Cardiac fibroblast (primary cell): ENCODE measurements around the gene LRAT.

ENCODE experiments used
- DNase-seq, 2 donors: peaks; one replicate each; pipeline versions ENCODE4 v3.0.0 to v3.0.0-alpha.2; 2010; ENCODE audit warnings: low read depth in 2 of 2
- H3K4me3 ChIP-seq, 2 donors: replicated peaks in 1 of 2; 1 replicate in 1 of 2; 2 replicates in 1 of 2; pipeline ENCODE4 v1.5.1; 2011; ENCODE audit warnings: low read depth in 2 of 2, low read length in 2 of 2, mild to moderate bottlenecking in 2 of 2, moderate library complexity in 1 of 2
- CTCF ChIP-seq: IDR thresholded peaks from one replicate; pipeline ENCODE4 v1.5.1; 2011; ENCODE audit warnings: low read depth, mild to moderate bottlenecking, low read length, inconsistent platforms

LRAT gene

GRCh38 chr4:154744341-154744926 is 634 bp downstream of the LRAT start:
- no peak for TF ChIP-seq CTCF
- DNase-seq: no peak
- H3K4me3 ChIP-seq: no peak overlapping the region

GRCh38 chr4:154757713-154758112 is 13.9 kb downstream of the LRAT start:
- DNase-seq: no peak
- no peak overlapping the region for H3K4me3 ChIP-seq
- no peak for TF ChIP-seq CTCF

GRCh38 chr4:154760895-154761294 is 17.1 kb downstream of the LRAT start:
- TF ChIP-seq CTCF: no peak
- H3K4me3 ChIP-seq: no peak overlapping the region

GRCh38 chr4:154778264-154778663 is 34.5 kb downstream of the LRAT start:
- TF ChIP-seq CTCF: no peak
- no peak overlapping the region for H3K4me3 ChIP-seq
- no peak for DNase-seq

More at GRCh38 chr4:154760895-154761294, 17.1 kb downstream of the LRAT start:
- no peak for DNase-seq

GRCh38 chr4:154779362-154779947 is 35.7 kb downstream of the LRAT start:
- DNase-seq: peak; percentile 63 to 72
- no peak overlapping the region for H3K4me3 ChIP-seq
- TF ChIP-seq CTCF: peak; percentile 60

GRCh38 chr4:154781126-154781982 is 37.6 kb downstream of the LRAT start, which contains the start of gene RBM46:
Gene RBM46 (plus strand): TSS chr4:154781272. CDS start chr4:154796753, 15,481 bp downstream.
- H3K4me3 ChIP-seq: no peak within 1 kb of the TSS
- TF ChIP-seq CTCF: no peak
- DNase-seq: no peak
